ENCODE results near the gene ZBTB20.

The ZBTB20 gene

GRCh38 chr3:114627770-114628169, 519.3 kb downstream of the ZBTB20 start:
- no peak for DNase-seq (ENCODE audit: low read depth)

GRCh38 chr3:114626751-114627150, 520.3 kb downstream of the ZBTB20 start:
- DNase-seq (ENCODE audit: low read depth): no peak
- TF ChIP-seq CTCF (IDR thresholded peaks at IDR 0.05; ENCODE audit: low read depth, low read length, missing control alignments): no peak
- H3K4me3 ChIP-seq (ENCODE audit: low read depth, low read length): no peak overlapping the region

More at GRCh38 chr3:114627770-114628169, 519.3 kb downstream of the ZBTB20 start:
- TF ChIP-seq CTCF (IDR thresholded peaks at IDR 0.05; ENCODE audit: low read depth, low read length, missing control alignments): no peak
- no peak overlapping the region for H3K4me3 ChIP-seq (ENCODE audit: low read depth, low read length)

- TF ChIP-seq CTCF (IDR thresholded peaks at IDR 0.05; ENCODE audit: low read depth, low read length, missing control alignments): no peak
- DNase-seq (ENCODE audit: low read depth): no peak
- H3K4me3 ChIP-seq (ENCODE audit: low read depth, low read length): no peak overlapping the region
Observed at GRCh38 chr3:114624571-114625181, 522.4 kb downstream of the ZBTB20 start.

- no peak for TF ChIP-seq CTCF (IDR thresholded peaks at IDR 0.05; ENCODE audit: low read depth, low read length, missing control alignments)
- no peak for DNase-seq (ENCODE audit: low read depth)
- no peak overlapping the region for H3K4me3 ChIP-seq (ENCODE audit: low read depth, low read length)
Observed at GRCh38 chr3:114624047-114624445, 523.0 kb downstream of the ZBTB20 start.

GRCh38 chr3:114623420-114624046, 523.6 kb downstream of the ZBTB20 start:
- TF ChIP-seq CTCF (IDR thresholded peaks at IDR 0.05; ENCODE audit: low read depth, low read length, missing control alignments): no peak
- no peak overlapping the region for H3K4me3 ChIP-seq (ENCODE audit: low read depth, low read length)
- no peak for DNase-seq (ENCODE audit: low read depth)

- no peak overlapping the region for H3K4me3 ChIP-seq (ENCODE audit: low read depth, low read length)
- no peak for DNase-seq (ENCODE audit: low read depth)
- TF ChIP-seq CTCF (IDR thresholded peaks at IDR 0.05; ENCODE audit: low read depth, low read length, missing control alignments): no peak
Observed at GRCh38 chr3:114622001-114622400, 525.1 kb downstream of the ZBTB20 start.

- DNase-seq (ENCODE audit: low read depth): no peak
- TF ChIP-seq CTCF (IDR thresholded peaks at IDR 0.05; ENCODE audit: low read depth, low read length, missing control alignments): no peak
- H3K4me3 ChIP-seq (ENCODE audit: low read depth, low read length): no peak overlapping the region
Observed at GRCh38 chr3:114619771-114620170, 527.3 kb downstream of the ZBTB20 start.

Measured in GM12864 (cell line).